ENCODE results near the gene FAM90A1. TPM values are rescaled to one million over a fixed set of nuclear protein-coding genes. Genes with fewer than 3 reads are reported as not detected.

Gene FAM90A1
- total and polyA plus RNA-seq, 7 donors = 0.28 to 0.41 (median 0.33) TPM; not detected in 4

Other genes starting within 250 kb of the FAM90A1 start
- 10 to 100 TPM; 12.5 to 17.1 (median 15.7) TPM for gene FOXJ2, start 194.9 kb downstream of the FAM90A1 start, total RNA-seq
- gene FOXJ2, start 194.9 kb downstream of the FAM90A1 start, polyA plus RNA-seq = 1 to 10 TPM; 2.8 to 8.6 (median 4.8) TPM
- gene C3AR1, start 161.3 kb downstream of the FAM90A1 start, total RNA-seq = 10 to 100 TPM in 3 of 4 donors, 1 to 10 TPM in 1; 6.6 to 16.8 (median 12.2) TPM
- gene C3AR1, start 161.3 kb downstream of the FAM90A1 start, polyA plus RNA-seq = 10 to 100 TPM in 1 of 3 donors, 1 to 10 TPM in 2; 7.6 to 27.3 (median 9.0) TPM
- 10 to 100 TPM; 23.9 to 31.0 (median 25.2) TPM for gene NECAP1, start 145.3 kb downstream of the FAM90A1 start, total RNA-seq
- 10 to 100 TPM; 21.3 to 45.5 (median 33.0) TPM for gene NECAP1, start 145.3 kb downstream of the FAM90A1 start, polyA plus RNA-seq
- gene CLEC4A, start 104.0 kb downstream of the FAM90A1 start, total RNA-seq = 1 to 10 TPM in 3 of 4 donors, under 1 TPM in 1; 0.49 to 3.4 (median 2.2) TPM
- gene CLEC4A, start 104.0 kb downstream of the FAM90A1 start, polyA plus RNA-seq = 1 to 10 TPM; 3.7 to 5.5 (median 4.8) TPM
- not detected for gene ZNF705A, start 70.6 kb downstream of the FAM90A1 start, total RNA-seq
- gene ZNF705A, start 70.6 kb downstream of the FAM90A1 start, polyA plus RNA-seq = not detected
- gene CLEC6A, start 228.3 kb upstream of the FAM90A1 start, total RNA-seq = not detected
- gene CLEC6A, start 228.3 kb upstream of the FAM90A1 start, polyA plus RNA-seq = under 1 TPM in 1 of 3 donors, not detected in 2; 0.29 TPM

All from sigmoid colon (tissue), 7 donors.